ENCODE measurements around the gene SAMD14. TPM values are rescaled to one million over a fixed set of nuclear protein-coding genes. Genes with fewer than 3 reads are reported as not detected.
A peak's percentile ranks its signal among the peaks of the same experiment; 100 is the strongest.
"Not testable (repeated sequence)": the region's sequence is repeated elsewhere in the genome, so short reads cannot be mapped to it uniquely, and the experiment has no call there.

The SAMD14 gene
- polyA plus RNA-seq, 1 donor from 2014 or later, result 0.15 TPM

DNA sequence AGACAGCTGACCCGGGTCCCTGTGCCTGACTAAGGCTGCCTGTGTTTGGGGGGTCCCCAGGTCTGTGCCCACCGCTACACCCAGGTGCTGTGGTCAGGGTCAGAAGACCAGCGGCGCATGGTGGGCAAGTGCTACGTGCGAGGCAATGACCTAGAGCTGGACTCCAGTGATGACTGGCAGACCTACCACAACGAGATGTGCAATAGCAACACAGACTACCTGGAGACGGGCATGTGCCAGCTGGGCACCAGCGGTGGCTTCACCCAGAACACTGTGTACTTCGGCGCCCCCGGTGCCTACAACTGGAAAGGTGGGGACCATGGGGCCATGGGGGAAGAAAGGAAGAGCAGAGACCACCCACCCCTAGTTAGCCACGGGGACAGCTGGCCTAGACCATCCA lies 62.0 kb downstream of the SAMD14 start:
- Mint-ChIP-seq H3K27ac (no peak overlapping the region), H3K9me3 (no peaks in the 10 kb centered on the region), H3K4me3 (no peak overlapping the region), H3K27me3 (no peaks in the 10 kb centered on the region), H3K4me1 (peaks cover 0 to 4% (median 3%) of the 10 kb centered on the region in 3 donors), H3K36me3 (peaks cover 12% of the 10 kb centered on the region)

DNA sequence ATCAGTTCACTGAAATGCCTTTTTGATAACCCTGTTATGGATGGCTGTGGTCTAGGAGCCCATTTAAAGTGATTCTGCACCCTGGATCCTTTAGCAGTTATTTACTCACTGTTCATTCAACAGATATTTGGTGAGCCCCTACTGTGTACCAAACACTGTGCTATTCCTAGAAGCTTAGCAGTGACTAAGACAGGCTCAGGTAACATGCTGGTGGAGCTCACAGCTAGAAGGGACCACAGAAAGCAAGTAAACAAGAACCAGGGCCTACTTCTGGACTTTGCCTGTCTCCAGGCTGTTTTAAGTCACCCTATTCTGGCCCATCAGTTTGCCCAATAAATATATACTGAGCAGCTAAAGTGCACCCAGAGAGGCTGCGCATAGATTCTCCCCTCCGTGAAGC lies 63.0 kb downstream of the SAMD14 start:
- no peak overlapping the region for H3K27ac Mint-ChIP-seq
- H3K4me3 Mint-ChIP-seq, result no peak overlapping the region
- H3K36me3 Mint-ChIP-seq, result peaks cover 12% of the 10 kb centered on the region
- peaks cover 0 to 4% (median 3%) of the 10 kb centered on the region in 3 donors for H3K4me1 Mint-ChIP-seq
- no peaks in the 10 kb centered on the region for H3K27me3 Mint-ChIP-seq
- no peaks in the 10 kb centered on the region for H3K9me3 Mint-ChIP-seq

DNA sequence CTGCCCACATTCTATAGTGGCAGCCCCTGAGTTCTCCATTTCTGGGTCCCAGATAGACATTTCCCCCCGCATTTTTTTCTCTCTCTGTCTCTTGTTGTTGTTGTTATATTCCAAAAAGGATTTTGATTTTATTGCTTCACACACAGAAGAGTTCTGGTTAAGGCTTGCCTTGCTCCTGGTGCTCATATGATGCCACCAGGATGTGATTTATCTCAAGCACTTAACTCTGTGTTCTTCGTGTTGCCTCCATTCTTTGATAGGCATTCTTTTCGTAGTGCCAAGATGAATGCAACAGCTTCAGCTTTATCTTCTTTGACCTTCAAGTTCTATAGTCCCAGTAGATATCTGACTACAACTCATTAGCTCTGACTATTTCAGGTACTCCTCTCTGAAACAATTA lies 64.9 kb downstream of the SAMD14 start:
- Mint-ChIP-seq H3K27me3 (no peaks in the 10 kb centered on the region), H3K9me3 (no peaks in the 10 kb centered on the region), H3K4me3 (no peak overlapping the region), H3K4me1 (peaks cover 0 to 6% (median 0%) of the 10 kb centered on the region in 3 donors), H3K27ac (no peak overlapping the region), H3K36me3 (peaks cover 8% of the 10 kb centered on the region)

DNA sequence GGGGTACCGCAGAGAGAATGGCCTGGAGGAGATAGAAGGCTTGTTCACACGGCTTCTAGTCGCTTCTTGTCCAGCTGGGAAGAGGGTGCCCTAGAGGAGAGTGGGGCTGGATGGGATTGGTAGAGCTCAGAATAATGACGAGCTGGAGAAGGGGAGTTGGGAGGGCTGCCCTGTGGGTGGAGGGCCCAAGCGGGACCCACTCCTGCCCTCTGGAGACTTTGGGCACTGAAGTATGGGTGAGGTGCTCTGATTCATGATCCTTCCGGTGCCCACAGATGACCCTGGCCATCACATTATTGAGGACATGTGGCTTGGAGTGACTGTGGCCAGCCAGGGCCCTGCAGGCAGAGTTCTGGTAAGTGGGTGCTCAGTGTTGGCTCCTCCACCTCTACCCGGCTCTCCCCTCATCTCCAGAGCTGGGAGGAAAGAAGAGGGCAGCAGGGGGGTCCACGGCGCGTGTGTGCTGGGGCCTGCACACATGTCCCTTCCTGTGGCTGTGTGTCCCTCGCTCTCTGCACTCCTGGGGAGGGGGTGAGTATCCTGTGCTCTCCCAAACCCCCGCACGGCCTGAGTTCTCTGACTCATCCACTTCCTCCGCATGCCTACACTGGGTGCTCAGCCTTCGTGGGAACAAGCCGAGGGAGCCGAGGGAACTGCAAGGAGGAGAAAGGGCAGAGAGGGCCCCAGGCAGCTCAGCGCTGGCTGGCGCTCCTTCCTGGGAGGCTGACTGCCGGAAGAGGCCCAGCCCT lies 65.5 kb downstream of the SAMD14 start:
- Mint-ChIP-seq H3K27ac (no peak overlapping the region), H3K9me3 (no peaks in the 10 kb centered on the region), H3K4me3 (no peak overlapping the region)

DNA sequence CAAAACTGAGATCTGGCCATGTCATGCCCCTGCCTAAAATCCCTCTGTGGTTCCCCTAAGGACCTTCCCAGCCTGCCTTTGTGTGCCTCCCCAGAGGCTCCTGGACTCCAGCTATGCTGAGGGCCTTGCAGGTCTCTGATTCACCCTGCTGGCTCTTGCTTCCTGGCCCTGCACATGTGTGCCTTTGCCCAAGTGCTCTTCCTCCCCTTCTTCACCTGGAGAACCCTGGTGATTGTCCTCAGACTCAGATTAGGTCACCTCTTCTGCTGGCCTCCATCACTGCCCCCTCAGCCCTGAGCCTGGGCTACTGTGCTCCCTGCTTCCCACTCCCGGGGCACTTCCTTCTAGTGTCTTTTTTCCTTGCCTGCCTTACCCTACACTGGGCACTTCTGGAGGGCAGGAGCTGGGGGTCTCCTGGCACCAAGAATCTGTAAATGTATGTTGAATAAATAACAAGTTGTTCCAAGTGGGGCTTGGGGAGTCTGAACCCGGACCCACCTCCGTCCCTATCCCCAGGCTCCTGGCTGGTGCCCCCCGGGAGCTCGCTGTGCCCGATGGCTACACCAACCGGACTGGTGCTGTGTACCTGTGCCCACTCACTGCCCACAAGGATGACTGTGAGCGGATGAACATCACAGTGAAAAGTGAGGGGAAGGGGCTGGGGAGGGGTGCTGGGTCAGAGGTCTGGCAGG lies 66.3 kb downstream of the SAMD14 start:
- H3K36me3 Mint-ChIP-seq, result peaks cover 7% of the 10 kb centered on the region
- H3K27ac Mint-ChIP-seq, result no peak overlapping the region
- H3K27me3 Mint-ChIP-seq, result no peaks in the 10 kb centered on the region
- peak overlapping the region in 2 of 4 donors; percentile 13 to 38 for H3K4me3 Mint-ChIP-seq
- H3K4me1 Mint-ChIP-seq, result peaks cover 0 to 7% (median 2%) of the 10 kb centered on the region in 3 donors
- no peaks in the 10 kb centered on the region for H3K9me3 Mint-ChIP-seq

More for the DNA sequence above, 65.5 kb downstream of the SAMD14 start:
- Mint-ChIP-seq H3K4me1 (peaks cover 0 to 7% (median 2%) of the 10 kb centered on the region in 3 donors), H3K27me3 (no peaks in the 10 kb centered on the region), H3K36me3 (peaks cover 8% of the 10 kb centered on the region)

GRCh38 chr17:50062293-50063243 lies 67.4 kb downstream of the SAMD14 start:
- H3K36me3 Mint-ChIP-seq, result peaks cover 4% of the 10 kb centered on the region
- H3K4me1 Mint-ChIP-seq, result peaks cover 8 to 12% (median 9%) of the 10 kb centered on the region in 3 donors
- no peaks in the 10 kb centered on the region for H3K27me3 Mint-ChIP-seq
- H3K4me3 Mint-ChIP-seq, result no peak overlapping the region
- no peaks in the 10 kb centered on the region for H3K9me3 Mint-ChIP-seq
- no peak overlapping the region for H3K27ac Mint-ChIP-seq

- H3K36me3 Mint-ChIP-seq, H3K27me3 Mint-ChIP-seq, H3K27ac Mint-ChIP-seq, H3K4me3 Mint-ChIP-seq, H3K9me3 Mint-ChIP-seq: not testable (repeated sequence)
- peaks cover 8 to 17% (median 15%) of the 10 kb centered on the region in 3 donors for H3K4me1 Mint-ChIP-seq
Observed at GRCh38 chr17:50061713-50062045, 68.3 kb downstream of the SAMD14 start.

GRCh38 chr17:50060951-50061712 lies 68.8 kb downstream of the SAMD14 start:
- Mint-ChIP-seq H3K27ac (no peak overlapping the region), H3K4me3 (no peak overlapping the region), H3K4me1 (peaks cover 8 to 17% (median 15%) of the 10 kb centered on the region in 3 donors), H3K9me3 (no peaks in the 10 kb centered on the region), H3K27me3 (no peaks in the 10 kb centered on the region), H3K36me3 (peaks cover 4% of the 10 kb centered on the region)

Other genes starting within 250 kb of the SAMD14 start
- gene DLX4, start 161.0 kb downstream of the SAMD14 start, polyA plus RNA-seq, result not detected
- gene DLX3, start 134.9 kb downstream of the SAMD14 start, polyA plus RNA-seq, result not detected
- 4.0 TPM for gene ITGA3, start 74.0 kb downstream of the SAMD14 start, polyA plus RNA-seq
- gene PDK2, start 34.8 kb downstream of the SAMD14 start, polyA plus RNA-seq, result 38.8 TPM
- gene PPP1R9B, start 20.5 kb upstream of the SAMD14 start, polyA plus RNA-seq, result 4.2 TPM
- 2.9 TPM for gene SGCA, start 35.8 kb upstream of the SAMD14 start, polyA plus RNA-seq
- gene COL1A1, start 71.5 kb upstream of the SAMD14 start, polyA plus RNA-seq, result 0.74 TPM
- not detected for gene TMEM92, start 144.3 kb upstream of the SAMD14 start, polyA plus RNA-seq
- 13.9 TPM for gene XYLT2, start 216.0 kb upstream of the SAMD14 start, polyA plus RNA-seq
- gene MRPL27, start 243.0 kb upstream of the SAMD14 start, polyA plus RNA-seq, result 62.5 TPM
- gene EME1, start 243.1 kb upstream of the SAMD14 start, polyA plus RNA-seq, result not detected

Measured in IgD-negative memory B cell (primary cell).